WTC11 (cell line): ENCODE measurements around the gene CIPC.

Source experiments
- CREB1 ChIP-seq: sonication (generic); formaldehyde crosslinking; IDR thresholded peaks from 2 replicates; pipeline ENCODE4 v1.8.0; 2023; ENCODE audit warnings: mild to moderate bottlenecking, missing genetic modification reagents
- CREM ChIP-seq: sonication (generic); formaldehyde crosslinking; IDR thresholded peaks from 2 replicates; pipeline ENCODE4 v1.8.1; 2022; ENCODE audit warnings: mild to moderate bottlenecking, missing genetic modification reagents, moderate library complexity
- CTCF ChIP-seq: fragments of 200-600 bp; IDR thresholded peaks from 2 replicates; pipeline ENCODE4 v1.8.0; 2022; ENCODE audit warnings: antibody characterized with exemption
- ESRRA ChIP-seq: sonication (generic); formaldehyde crosslinking; IDR thresholded peaks from 2 replicates; pipeline ENCODE4 v1.8.1; 2022; ENCODE audit warnings: mild to moderate bottlenecking, missing genetic modification reagents, borderline replicate concordance
- FOXJ3 ChIP-seq: sonication (generic); formaldehyde crosslinking; IDR thresholded peaks from 2 replicates; pipeline ENCODE4 v1.9.0; 2021; ENCODE audit warnings: missing genetic modification reagents, mild to moderate bottlenecking, borderline replicate concordance
- IRF2 ChIP-seq: sonication (generic); formaldehyde crosslinking; IDR thresholded peaks from 2 replicates; pipeline ENCODE4 v1.8.0; 2022; ENCODE audit warnings: low read depth, missing genetic modification reagents, borderline replicate concordance
- JUN ChIP-seq: sonication (generic); formaldehyde crosslinking; IDR thresholded peaks from 2 replicates; pipeline ENCODE4 v1.8.0; 2023; ENCODE audit warnings: mild to moderate bottlenecking, missing genetic modification reagents
- MAX ChIP-seq: sonication (generic); formaldehyde crosslinking; IDR thresholded peaks from 2 replicates; pipeline ENCODE4 v1.8.0; 2022; ENCODE audit warnings: mild to moderate bottlenecking, missing genetic modification reagents
- PRDM15 ChIP-seq: sonication (generic); formaldehyde crosslinking; IDR thresholded peaks from 2 replicates; pipeline ENCODE4 v1.8.0; 2022; ENCODE audit warnings: missing genetic modification reagents
- SMAD3 ChIP-seq: sonication (generic); formaldehyde crosslinking; IDR thresholded peaks from 2 replicates; pipeline ENCODE4 v1.8.0; 2022; ENCODE audit warnings: missing genetic modification reagents, mild to moderate bottlenecking, borderline replicate concordance
- ZNF219 ChIP-seq: sonication (generic); formaldehyde crosslinking; IDR thresholded peaks from 2 replicates; pipeline ENCODE4 v1.8.0; 2023; ENCODE audit warnings: missing genetic modification reagents, mild to moderate bottlenecking, borderline replicate concordance
- ZNF671 ChIP-seq: fragments of 250-450 bp; sonication (Bioruptor Pico); IDR thresholded peaks from 2 replicates; pipeline ENCODE4 v1.8.0; 2021; ENCODE audit warnings: mild to moderate bottlenecking
- TF ChIP-seq, protein P1 (sequence below): sonication (generic); formaldehyde crosslinking; conservative IDR thresholded peaks from 2 replicates; pipeline ENCODE4 v1.8.1; 2022; ENCODE audit warnings: mild to moderate bottlenecking, missing genetic modification reagents

DNA sequence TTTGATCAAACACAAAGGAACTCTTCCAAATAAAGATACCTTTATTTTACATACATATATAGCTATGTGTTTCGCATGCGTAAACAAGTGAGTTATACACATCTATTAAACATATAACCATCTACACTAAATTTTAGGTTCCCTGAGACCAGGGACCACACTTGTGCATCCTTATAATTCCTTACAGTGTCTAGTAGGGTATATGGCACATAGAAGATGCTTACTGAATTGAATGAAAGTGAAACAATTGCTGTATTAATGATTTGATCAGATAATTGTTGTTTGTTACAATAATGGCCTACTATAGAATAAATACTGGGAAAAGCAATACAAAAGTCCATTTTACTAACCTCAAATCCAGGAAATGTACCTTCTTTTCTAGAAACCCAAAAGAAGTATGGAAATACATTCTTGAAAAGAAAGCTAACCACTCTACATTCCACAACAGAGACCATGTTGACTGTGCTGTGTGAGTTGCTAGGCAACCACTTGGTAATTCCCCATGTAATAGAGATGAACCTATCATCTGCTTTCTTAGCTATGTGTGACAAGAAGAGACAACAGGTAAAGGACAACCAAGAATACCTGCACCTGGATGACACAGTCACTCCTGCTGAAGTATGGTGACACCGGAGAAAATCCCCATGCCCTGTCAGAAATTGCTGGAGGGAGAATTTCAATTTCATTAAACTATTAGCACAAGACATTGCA is 11.9 kb upstream of the CIPC start:
- no peak for TF ChIP-seq MAX (CRISPR knock-in tag)
- no peak for TF ChIP-seq JUN
- TF ChIP-seq PRDM15, result no peak
- TF ChIP-seq, protein P1, sequence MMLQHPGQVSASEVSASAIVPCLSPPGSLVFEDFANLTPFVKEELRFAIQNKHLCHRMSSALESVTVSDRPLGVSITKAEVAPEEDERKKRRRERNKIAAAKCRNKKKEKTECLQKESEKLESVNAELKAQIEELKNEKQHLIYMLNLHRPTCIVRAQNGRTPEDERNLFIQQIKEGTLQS (CRISPR knock-in tag), result no peak
- no peak for TF ChIP-seq CTCF
- TF ChIP-seq CREM (CRISPR knock-in tag), result no peak
- no peak for TF ChIP-seq FOXJ3 (CRISPR knock-in tag)
- no peak for TF ChIP-seq ESRRA (CRISPR knock-in tag)
- TF ChIP-seq ZNF219, result no peak
- no peak for TF ChIP-seq SMAD3 (CRISPR knock-in tag)
- TF ChIP-seq IRF2 (CRISPR knock-in tag), result no peak
- TF ChIP-seq CREB1 (CRISPR knock-in tag), result no peak
- TF ChIP-seq ZNF671 (CRISPR knock-in tag), result no peak
